ENCODE measurements around the gene MRPS10.

GRCh38 chr6:42200035-42200434 is 17.6 kb downstream of the MRPS10 start:
- TF ChIP-seq POLR2A (IDR thresholded peaks at IDR 0.05; ENCODE audit: low read length) (no peak), CTCF (IDR thresholded peaks at IDR 0.05) (no peak), REST (IDR thresholded peaks at IDR 0.05) (no peak), HMGXB4 (CRISPR knock-in tag; IDR thresholded peaks at IDR 0.05; ENCODE audit: borderline replicate concordance) (no peak), ELK1 (IDR thresholded peaks at IDR 0.05; ENCODE audit: low read depth, low read length) (no peak), RARB (CRISPR knock-in tag; IDR thresholded peaks at IDR 0.05) (no peak), FOSL2 (IDR thresholded peaks at IDR 0.05) (no peak), FOSL2 (CRISPR knock-in tag; IDR thresholded peaks at IDR 0.05) (peak; percentile 56), MAX (IDR thresholded peaks at IDR 0.05) (no peak), ESRRA (IDR thresholded peaks at IDR 0.05; ENCODE audit: borderline replicate concordance, low read length) (no peak)
